Mammary epithelial cell (primary cell): Measurements from ENCODE around the gene GON4L.
"Not testable (repeated sequence)": the region's sequence is repeated elsewhere in the genome, so short reads cannot be mapped to it uniquely, and the experiment has no call there.

Experiments
- CTCF ChIP-seq, 2 donors: IDR thresholded peaks in 1 of 2; conservative IDR thresholded peaks in 1 of 2; 2 replicates each; pipeline ENCODE4 v1.5.1; 2011 to 2012; ENCODE audit warnings: inconsistent platforms in 2 of 2, low read length in 2 of 2, mild to moderate bottlenecking in 2 of 2, control low read depth in 1 of 2, low read depth in 1 of 2; ENCODE audit not compliant: insufficient read depth in 1 of 2; ENCODE audit errors: extremely low read depth in 1 of 2
- EZH2 ChIP-seq: IDR thresholded peaks from 2 replicates; pipeline ENCODE4 v1.6.1; 2012; ENCODE audit warnings: low read length, inconsistent platforms, borderline replicate concordance

- not testable (repeated sequence) for TF ChIP-seq CTCF (conservative IDR thresholded peaks at IDR 0.05 in 1 of 2, IDR thresholded peaks at IDR 0.05 in 1 of 2; ENCODE audit: extremely low read depth in 1 of 2, insufficient read depth in 1 of 2, low read depth in 1 of 2, low read length in 2 of 2); EZH2
Observed at GRCh38 chr1:155718524-155719115, 138.4 kb downstream of the GON4L start.
